ENCODE measurements around the gene COL6A3. TPM values are rescaled to one million over a fixed set of nuclear protein-coding genes. Genes with fewer than 3 reads are reported as not detected.
"Not testable (repeated sequence)": the region's sequence is repeated elsewhere in the genome, so short reads cannot be mapped to it uniquely, and the experiment has no call there.

The COL6A3 gene
- total RNA-seq, 2 experiments from 2014 or later, result 2.5 to 3.0 TPM

GRCh38 chr2:237361194-237362004 is 52.6 kb downstream of the COL6A3 start:
- Mint-ChIP-seq H3K27ac (no peak overlapping the region), H3K4me1 (ENCODE audit: low read depth) (no peaks in the 10 kb centered on the region), H3K9me3 (no peaks in the 10 kb centered on the region), H3K36me3 (ENCODE audit: low read depth) (no peaks in the 10 kb centered on the region), H3K27me3 (ENCODE audit: low read depth) (no peaks in the 10 kb centered on the region), H3K4me3 (no peak overlapping the region)
- no peak for DNase-seq
- intact Hi-C loops (cut with micrococcal nuclease), result no loop called here
- CTCF ChIA-PET, result no interaction called here

DNA sequence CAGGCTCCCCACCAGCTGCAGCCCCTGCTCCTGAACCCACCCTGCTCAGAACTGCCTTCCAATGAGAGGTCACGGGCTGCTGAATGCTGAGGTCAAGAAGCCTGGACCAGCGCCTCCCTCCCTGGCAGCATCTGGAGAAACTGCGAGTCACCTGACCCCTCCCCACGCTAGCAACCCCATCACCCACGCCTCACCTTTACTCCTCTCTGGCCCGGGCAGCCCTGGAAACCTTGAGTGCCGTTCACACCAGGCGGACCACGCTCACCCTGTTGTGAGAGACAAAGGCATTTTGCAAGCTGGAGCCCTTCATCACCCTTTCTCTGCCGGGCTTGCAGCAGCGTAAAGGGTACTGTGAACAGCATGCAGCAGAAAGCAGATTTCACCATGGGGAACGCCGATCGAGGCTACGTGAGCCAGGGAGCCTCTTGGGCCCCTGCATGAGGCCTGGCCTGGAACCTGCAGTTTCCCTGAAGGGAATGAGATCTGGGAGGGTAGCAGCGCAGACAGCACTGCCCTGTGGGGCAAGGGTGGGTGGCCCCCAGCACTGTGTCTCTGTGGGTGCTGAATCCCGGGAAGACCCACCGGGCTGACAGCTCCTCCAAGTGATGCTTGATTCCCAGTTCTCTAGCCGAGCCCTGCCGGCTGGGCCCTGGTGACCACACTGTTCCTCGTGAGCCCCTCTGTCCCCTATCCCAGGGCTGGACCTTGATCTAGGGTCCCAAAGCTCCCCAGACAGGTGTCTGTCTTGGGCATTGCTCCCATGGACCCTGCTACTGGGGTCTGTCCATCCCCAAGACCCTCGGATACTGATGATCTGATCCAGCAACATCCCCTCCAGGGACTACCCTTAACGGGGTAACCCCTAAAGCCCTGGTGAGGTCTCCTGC is 53.8 kb downstream of the COL6A3 start:
- H3K27me3 Mint-ChIP-seq (ENCODE audit: low read depth), result no peaks in the 10 kb centered on the region
- no peaks in the 10 kb centered on the region for H3K36me3 Mint-ChIP-seq (ENCODE audit: low read depth)
- no peak overlapping the region for H3K27ac Mint-ChIP-seq
- no peaks in the 10 kb centered on the region for H3K9me3 Mint-ChIP-seq
- CTCF ChIA-PET, result no interaction called here
- H3K4me1 Mint-ChIP-seq (ENCODE audit: low read depth), result no peaks in the 10 kb centered on the region
- DNase-seq, result no peak
- intact Hi-C loops (cut with micrococcal nuclease), result no loop called here
- no peak overlapping the region for H3K4me3 Mint-ChIP-seq

DNA sequence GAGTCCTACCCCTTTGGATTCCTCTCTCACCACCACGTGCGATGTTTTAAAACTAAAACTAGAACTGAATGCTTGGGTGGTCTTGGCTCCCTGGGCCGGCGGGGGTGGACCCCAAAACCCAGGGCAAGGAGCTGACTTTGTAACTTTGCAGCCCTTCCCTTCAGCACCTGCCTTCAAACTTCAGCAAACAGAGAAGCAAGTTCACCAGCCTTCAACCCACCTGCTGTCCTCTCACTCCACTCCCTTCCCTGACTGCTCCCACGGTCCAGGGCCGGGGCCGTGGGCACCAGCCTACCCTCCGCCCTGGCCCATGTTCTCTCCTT is 54.5 kb downstream of the COL6A3 start:
- H3K36me3 Mint-ChIP-seq (ENCODE audit: low read depth), result no peaks in the 10 kb centered on the region
- H3K4me1 Mint-ChIP-seq (ENCODE audit: low read depth), result no peaks in the 10 kb centered on the region
- DNase-seq, result no peak
- H3K4me3 Mint-ChIP-seq, result no peak overlapping the region
- H3K27ac Mint-ChIP-seq, result no peak overlapping the region
- CTCF ChIA-PET, result no interaction called here
- H3K27me3 Mint-ChIP-seq (ENCODE audit: low read depth), result no peaks in the 10 kb centered on the region
- H3K9me3 Mint-ChIP-seq, result no peaks in the 10 kb centered on the region
- intact Hi-C loops (cut with micrococcal nuclease), result no loop called here

DNA sequence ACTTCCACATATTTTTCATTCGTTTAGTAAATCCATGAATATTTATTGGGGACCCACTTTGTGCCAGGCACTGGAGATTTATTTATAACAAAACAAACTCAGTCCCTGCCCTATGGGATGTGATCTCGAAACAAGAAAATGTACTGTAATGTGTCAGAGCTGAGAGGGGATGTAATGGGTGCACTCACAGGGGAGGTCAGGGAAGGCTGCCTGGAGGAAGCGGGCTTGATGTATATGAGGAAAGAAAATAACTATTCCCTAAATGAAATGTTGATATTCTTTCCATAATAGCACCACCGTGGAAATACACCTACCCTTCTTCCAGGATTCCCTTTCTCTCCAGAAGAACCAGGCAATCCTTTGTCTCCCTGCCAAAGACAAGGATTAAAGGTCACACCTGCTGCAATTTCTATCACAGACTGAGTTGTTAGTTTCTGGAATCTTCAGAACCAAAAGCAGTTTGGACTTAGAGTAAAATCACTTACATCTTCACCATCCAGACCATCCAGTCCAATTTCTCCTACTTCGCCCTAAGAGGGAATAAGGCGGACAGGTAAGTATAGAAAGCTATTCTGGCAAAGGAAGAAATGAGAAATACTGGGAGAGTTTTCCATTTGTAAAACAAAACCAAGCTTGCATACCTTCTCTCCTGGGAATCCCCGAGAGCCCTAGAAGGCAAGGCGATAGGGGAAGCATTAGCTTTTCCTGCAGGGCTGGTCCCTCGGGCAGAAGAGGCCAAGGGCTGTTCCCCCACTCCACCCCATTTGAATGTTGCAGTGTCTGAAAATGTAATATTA is 55.0 kb downstream of the COL6A3 start:
- intact Hi-C loops (cut with micrococcal nuclease), result no loop called here
- CTCF ChIA-PET, result no interaction called here
- Mint-ChIP-seq H3K4me1 (ENCODE audit: low read depth) (no peaks in the 10 kb centered on the region), H3K9me3 (no peaks in the 10 kb centered on the region), H3K27me3 (ENCODE audit: low read depth) (no peaks in the 10 kb centered on the region), H3K36me3 (ENCODE audit: low read depth) (no peaks in the 10 kb centered on the region), H3K27ac (no peak overlapping the region), H3K4me3 (no peak overlapping the region)
- no peak for DNase-seq

- H3K4me1 Mint-ChIP-seq (ENCODE audit: low read depth), result no peaks in the 10 kb centered on the region
- no peak overlapping the region for H3K27ac Mint-ChIP-seq
- H3K4me3 Mint-ChIP-seq, result no peak overlapping the region
- H3K9me3 Mint-ChIP-seq, result no peaks in the 10 kb centered on the region
- no peaks in the 10 kb centered on the region for H3K27me3 Mint-ChIP-seq (ENCODE audit: low read depth)
- intact Hi-C loops (cut with micrococcal nuclease), result no loop called here
- no peaks in the 10 kb centered on the region for H3K36me3 Mint-ChIP-seq (ENCODE audit: low read depth)
- DNase-seq, result no peak
- CTCF ChIA-PET, result no interaction called here
Measured at GRCh38 chr2:237355701-237356100, 58.3 kb downstream of the COL6A3 start.

- Mint-ChIP-seq H3K27me3 (ENCODE audit: low read depth) (no peaks in the 10 kb centered on the region), H3K4me1 (ENCODE audit: low read depth) (no peaks in the 10 kb centered on the region), H3K36me3 (ENCODE audit: low read depth) (no peaks in the 10 kb centered on the region), H3K27ac (no peak overlapping the region), H3K4me3 (no peak overlapping the region), H3K9me3 (no peaks in the 10 kb centered on the region)
- no peak for DNase-seq
- intact Hi-C loops (cut with micrococcal nuclease), result no loop called here
- CTCF ChIA-PET, result no interaction called here
Measured at GRCh38 chr2:237354892-237355291, 59.1 kb downstream of the COL6A3 start.

GRCh38 chr2:237354172-237354571 is 59.8 kb downstream of the COL6A3 start:
- H3K4me3 Mint-ChIP-seq; intact Hi-C loops (cut with micrococcal nuclease); CTCF ChIA-PET; H3K4me1 Mint-ChIP-seq (ENCODE audit: low read depth); DNase-seq; H3K9me3 Mint-ChIP-seq; H3K27me3 Mint-ChIP-seq (ENCODE audit: low read depth); H3K36me3 Mint-ChIP-seq (ENCODE audit: low read depth); H3K27ac Mint-ChIP-seq: not testable (repeated sequence)

- no peak for DNase-seq
- H3K36me3 Mint-ChIP-seq (ENCODE audit: low read depth), result no peaks in the 10 kb centered on the region
- H3K4me1 Mint-ChIP-seq (ENCODE audit: low read depth), result no peaks in the 10 kb centered on the region
- H3K27ac Mint-ChIP-seq, result no peak overlapping the region
- no peaks in the 10 kb centered on the region for H3K9me3 Mint-ChIP-seq
- H3K4me3 Mint-ChIP-seq, result no peak overlapping the region
- CTCF ChIA-PET, result no interaction called here
- H3K27me3 Mint-ChIP-seq (ENCODE audit: low read depth), result no peaks in the 10 kb centered on the region
- intact Hi-C loops (cut with micrococcal nuclease), result no loop called here
Measured at GRCh38 chr2:237353215-237353614, 60.7 kb downstream of the COL6A3 start.

DNA sequence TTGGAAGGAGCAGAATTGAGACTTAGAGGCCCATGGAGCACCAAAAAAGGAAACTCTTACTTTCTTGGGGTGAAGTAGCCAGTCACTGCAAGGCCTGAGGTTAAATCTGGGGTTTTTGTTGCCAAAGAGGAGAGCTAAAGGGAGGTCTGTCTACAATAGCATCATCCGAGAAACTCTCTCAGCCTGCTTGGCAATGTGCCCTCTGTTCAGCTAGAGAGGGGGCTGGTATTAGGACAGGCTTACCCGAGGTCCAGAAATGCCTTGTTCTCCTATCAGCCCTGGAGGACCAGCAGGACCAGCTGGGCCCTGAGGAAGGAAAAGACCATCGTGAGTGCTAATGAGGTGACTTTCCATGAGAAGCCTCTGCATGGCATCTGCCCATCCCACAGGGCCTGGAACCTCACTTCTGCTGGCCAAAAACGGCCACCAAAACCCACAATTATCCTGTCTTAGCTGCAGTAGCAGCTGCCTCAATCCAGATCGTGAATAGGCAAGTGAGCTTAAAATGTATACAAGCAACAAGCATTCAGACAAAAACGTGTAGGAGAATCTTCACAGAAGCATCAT is 61.6 kb downstream of the COL6A3 start:
- Mint-ChIP-seq H3K4me3 (no peak overlapping the region), H3K9me3 (no peaks in the 10 kb centered on the region), H3K36me3 (ENCODE audit: low read depth) (no peaks in the 10 kb centered on the region), H3K27me3 (ENCODE audit: low read depth) (no peaks in the 10 kb centered on the region), H3K27ac (no peak overlapping the region), H3K4me1 (ENCODE audit: low read depth) (no peaks in the 10 kb centered on the region)
- intact Hi-C loops (cut with micrococcal nuclease), result no loop called here
- CTCF ChIA-PET, result interaction anchor here (1.1 to 1.2 kb wide), 2 partner anchors 69 to 161 kb away, joined by 3 read pairs; no protein-coding TSS in a partner anchor
- no peak for DNase-seq

DNA sequence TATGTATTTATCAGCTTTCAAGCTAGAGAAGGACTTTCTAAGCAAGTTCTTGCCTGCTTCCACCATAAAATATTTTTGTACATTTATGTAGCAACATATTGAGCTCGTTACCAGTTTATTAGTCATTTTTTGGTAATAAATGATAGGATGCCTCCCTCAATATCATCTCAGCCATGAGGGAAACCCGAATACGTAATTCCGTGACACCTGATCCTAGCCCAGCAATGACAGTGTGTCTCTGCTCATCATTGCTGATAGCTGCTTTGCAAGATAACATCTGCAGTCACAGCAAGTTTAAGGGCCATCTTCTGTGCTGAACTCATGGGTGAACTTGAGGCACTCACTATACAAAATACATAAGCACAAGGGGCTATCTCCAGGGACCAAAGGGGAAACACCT is 62.2 kb downstream of the COL6A3 start:
- Mint-ChIP-seq H3K27me3 (ENCODE audit: low read depth) (no peaks in the 10 kb centered on the region), H3K9me3 (no peaks in the 10 kb centered on the region), H3K27ac (no peak overlapping the region), H3K4me3 (no peak overlapping the region), H3K36me3 (ENCODE audit: low read depth) (no peaks in the 10 kb centered on the region), H3K4me1 (ENCODE audit: low read depth) (no peaks in the 10 kb centered on the region)
- no peak for DNase-seq
- CTCF ChIA-PET, result interaction anchor here (1.1 to 1.2 kb wide), 2 partner anchors 70 to 161 kb away, joined by 3 read pairs; no protein-coding TSS in a partner anchor
- intact Hi-C loops (cut with micrococcal nuclease), result no loop called here

DNA sequence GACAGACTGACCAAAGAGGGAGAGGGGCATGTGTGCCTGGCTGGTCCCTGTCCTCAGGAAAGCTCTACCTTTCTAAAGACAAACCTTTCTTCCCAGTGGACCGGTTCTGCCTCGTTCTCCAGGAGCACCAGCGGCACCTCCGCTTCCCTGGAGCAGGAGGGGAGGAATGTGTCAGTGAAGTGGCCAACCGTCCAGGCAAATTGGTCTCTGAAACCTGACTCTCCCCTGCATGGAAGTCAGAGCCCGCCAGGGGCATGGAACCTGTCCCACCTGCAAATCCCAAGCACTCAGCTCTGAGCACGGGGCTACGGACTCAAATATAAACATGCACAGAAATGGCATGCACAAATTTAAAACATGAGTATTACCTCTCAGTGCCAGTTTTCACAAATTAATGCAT is 62.9 kb downstream of the COL6A3 start:
- no peaks in the 10 kb centered on the region for H3K36me3 Mint-ChIP-seq (ENCODE audit: low read depth)
- CTCF ChIA-PET, result no interaction called here

GRCh38 chr2:237350597-237350996 is 63.4 kb downstream of the COL6A3 start:
- Mint-ChIP-seq H3K9me3 (no peaks in the 10 kb centered on the region), H3K4me1 (ENCODE audit: low read depth) (no peaks in the 10 kb centered on the region), H3K4me3 (no peak overlapping the region), H3K27me3 (ENCODE audit: low read depth) (no peaks in the 10 kb centered on the region), H3K36me3 (ENCODE audit: low read depth) (no peaks in the 10 kb centered on the region), H3K27ac (no peak overlapping the region)
- no peak for DNase-seq
- CTCF ChIA-PET, result no interaction called here
- intact Hi-C loops (cut with micrococcal nuclease), result no loop called here

More for the DNA sequence above, 62.9 kb downstream of the COL6A3 start:
- H3K27me3 Mint-ChIP-seq (ENCODE audit: low read depth), result no peaks in the 10 kb centered on the region
- intact Hi-C loops (cut with micrococcal nuclease), result no loop called here
- DNase-seq, result no peak
- H3K4me3 Mint-ChIP-seq, result no peak overlapping the region
- H3K27ac Mint-ChIP-seq, result no peak overlapping the region
- H3K4me1 Mint-ChIP-seq (ENCODE audit: low read depth), result no peaks in the 10 kb centered on the region
- H3K9me3 Mint-ChIP-seq, result no peaks in the 10 kb centered on the region

All from activated naive CD4-positive, alpha-beta T cell treated with anti-CD3 and anti-CD28 coated beads for 36 hours (primary cell).